CD4-positive, CD25-positive, alpha-beta regulatory T cell (primary cell): ENCODE measurements around the gene STIL. TPM values are rescaled to one million over a fixed set of nuclear protein-coding genes. Genes with fewer than 3 reads are reported as not detected.

Experiments
- ATAC-seq, 2 donors: fragments of 150-1000 bp; cut with Tn5 transposase; one replicate each; pipeline ENCODE4 v1.10.0; 2021; ENCODE audit warnings: low read depth in 2 of 2, moderate number of reproducible peaks in 2 of 2, moderate library complexity in 1 of 2
- DNase-seq, 3 donors: peaks; one replicate each; pipeline versions ENCODE4 v3.0.0 to v3.0.0-alpha.2; 2012 to 2022; ENCODE audit warnings: mixed read lengths in 1 of 3
- H3K27ac ChIP-seq: one replicate; pipeline ENCODE4 v1.7.0; 2013; ENCODE audit warnings: mild to moderate bottlenecking, low read length; ENCODE audit not compliant: insufficient read depth, poor library complexity, severe bottlenecking
- H3K27me3 ChIP-seq: one replicate; pipeline ENCODE4 v1.7.0; 2013; ENCODE audit warnings: low read length; ENCODE audit not compliant: control insufficient read depth, insufficient read depth
- H3K36me3 ChIP-seq: one replicate; pipeline ENCODE4 v1.7.0; 2013; ENCODE audit warnings: mild to moderate bottlenecking, low read length, moderate library complexity; ENCODE audit not compliant: control insufficient read depth, insufficient read depth
- H3K4me1 ChIP-seq: 2 replicates; pipeline ENCODE4 v1.7.0; 2013; ENCODE audit warnings: mild to moderate bottlenecking, low read length; ENCODE audit not compliant: insufficient read depth, control insufficient read depth, poor library complexity, severe bottlenecking
- H3K4me3 ChIP-seq: one replicate; pipeline ENCODE4 v1.7.0; 2013; ENCODE audit warnings: low read depth, mild to moderate bottlenecking, low read length, moderate library complexity
- H3K9me3 ChIP-seq, 2 experiments: 1 replicate in 1 of 2; 2 replicates in 1 of 2; pipeline ENCODE4 v1.7.0; 2013; ENCODE audit warnings: low read length in 2 of 2, mild to moderate bottlenecking in 1 of 2, moderate library complexity in 1 of 2; ENCODE audit not compliant: control insufficient read depth in 2 of 2
- H3K27ac Mint-ChIP-seq, 3 donors: one replicate each; pipeline ENCODE4 v1.8.0; 2020 to 2022; ENCODE audit warnings: mild to moderate bottlenecking in 3 of 3, mixed read lengths in 3 of 3, moderate library complexity in 2 of 3
- H3K27me3 Mint-ChIP-seq: one replicate; pipeline ENCODE4 v1.8.0; 2022; ENCODE audit warnings: mild to moderate bottlenecking, mixed read lengths
- H3K36me3 Mint-ChIP-seq: one replicate; pipeline ENCODE4 v1.8.0; 2020; ENCODE audit warnings: mixed read lengths
- H3K4me1 Mint-ChIP-seq, 4 donors: one replicate each; pipeline ENCODE4 v1.8.0; 2020 to 2022; ENCODE audit warnings: mixed read lengths in 4 of 4, mild to moderate bottlenecking in 1 of 4
- H3K4me3 Mint-ChIP-seq, 4 donors: one replicate each; pipeline ENCODE4 v1.8.0; 2020 to 2022; ENCODE audit warnings: mild to moderate bottlenecking in 4 of 4, mixed read lengths in 4 of 4, moderate library complexity in 3 of 4
- H3K9me3 Mint-ChIP-seq, 7 donors: one replicate each; pipeline ENCODE4 v1.8.0; 2020 to 2022; ENCODE audit warnings: mixed read lengths in 7 of 7, mild to moderate bottlenecking in 3 of 7, moderate library complexity in 2 of 7
- polyA plus RNA-seq, 4 donors: library from polyadenylated mRNA; unstranded; fragments of 300-500 nt; fragmentation: Illumina TruSeq; gene quantifications; one replicate each; pipeline ENCODE4 v1.2.3, GENCODE V29; 2021
- total RNA-seq: library from RNA; stranded (reverse); gene quantifications from one replicate; pipeline ENCODE4 v1.2.3, GENCODE V29; 2022

Gene STIL
- total and polyA plus RNA-seq, 5 donors from 2014 or later: 0.64 to 5.1 (median 0.92) TPM

DNA sequence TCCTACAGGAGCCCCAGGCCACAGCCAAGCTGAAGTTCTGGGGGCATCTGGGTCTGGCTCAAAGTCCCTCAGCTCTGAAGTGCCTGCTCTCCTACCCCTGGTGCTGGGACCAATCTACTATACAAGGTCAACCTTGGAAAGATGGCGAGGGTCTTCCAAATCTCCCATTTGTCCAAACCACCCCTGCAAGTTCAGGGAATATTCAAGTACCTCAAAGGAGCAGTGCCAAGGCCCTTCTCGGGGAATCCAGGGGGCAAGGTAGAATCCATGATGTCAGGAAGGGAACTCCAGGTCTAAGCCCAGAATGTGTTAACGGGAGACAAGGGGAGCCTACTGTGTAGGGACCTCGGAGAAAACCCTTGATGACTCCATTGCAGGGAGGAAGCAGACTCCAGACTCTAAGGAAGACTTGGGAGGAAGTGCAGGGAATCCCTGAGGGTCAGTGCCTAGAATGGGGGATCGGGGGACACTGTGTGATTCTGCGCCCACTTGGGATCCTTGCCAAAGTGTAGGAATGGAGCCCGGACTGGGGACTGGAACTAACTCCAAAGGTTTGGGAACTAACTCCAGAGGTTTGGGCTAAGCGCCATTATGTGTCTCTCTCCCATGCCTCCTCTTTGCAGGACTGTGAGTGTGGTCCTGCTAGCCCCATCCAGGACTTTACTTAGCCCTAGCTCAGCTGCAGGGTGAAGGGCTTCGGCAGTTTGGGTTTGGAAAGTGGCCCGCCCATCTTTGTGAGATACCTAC, 90.6 kb downstream of the STIL start:
- Histone ChIP-seq H3K9me3 (no peaks in the 10 kb centered on the region), H3K36me3 (no peaks in the 10 kb centered on the region), H3K27me3 (peaks cover 49% of the 10 kb centered on the region), H3K27ac (no peak overlapping the region), H3K4me3 (no peak overlapping the region), H3K4me1 (peaks cover 14% of the 10 kb centered on the region)
- no peak for ATAC-seq
- no peak overlapping the region for H3K27ac Mint-ChIP-seq
- peaks cover 0 to 10% (median 5%) of the 10 kb centered on the region in 4 donors for H3K4me1 Mint-ChIP-seq
- peaks cover 33% of the 10 kb centered on the region for H3K27me3 Mint-ChIP-seq
- DNase-seq: no peak
- no peaks in the 10 kb centered on the region for H3K36me3 Mint-ChIP-seq
- H3K9me3 Mint-ChIP-seq: peaks cover 0 to 2% (median 0%) of the 10 kb centered on the region in 7 donors
- H3K4me3 Mint-ChIP-seq: no peak overlapping the region

DNA sequence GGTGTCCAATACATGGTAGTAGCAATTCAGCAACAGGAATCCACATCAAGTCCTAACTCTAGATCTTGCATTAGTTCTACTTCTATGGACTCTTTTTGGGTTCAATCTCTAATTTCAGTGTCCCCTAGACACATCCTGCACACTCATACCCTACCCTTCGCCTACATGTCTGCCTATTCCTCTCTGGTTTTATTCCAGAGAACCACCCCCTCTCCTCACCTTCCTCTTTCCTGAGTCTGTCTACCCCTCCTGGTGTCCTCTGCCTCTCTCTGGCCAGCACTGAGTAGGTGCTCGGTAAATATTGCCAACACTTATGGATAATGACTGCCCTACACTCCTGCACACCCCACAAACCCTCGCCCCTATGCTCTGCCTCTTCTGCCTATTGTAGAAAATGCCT, 91.5 kb downstream of the STIL start:
- H3K4me1 Mint-ChIP-seq: peaks cover 0 to 6% (median 5%) of the 10 kb centered on the region in 4 donors

DNA sequence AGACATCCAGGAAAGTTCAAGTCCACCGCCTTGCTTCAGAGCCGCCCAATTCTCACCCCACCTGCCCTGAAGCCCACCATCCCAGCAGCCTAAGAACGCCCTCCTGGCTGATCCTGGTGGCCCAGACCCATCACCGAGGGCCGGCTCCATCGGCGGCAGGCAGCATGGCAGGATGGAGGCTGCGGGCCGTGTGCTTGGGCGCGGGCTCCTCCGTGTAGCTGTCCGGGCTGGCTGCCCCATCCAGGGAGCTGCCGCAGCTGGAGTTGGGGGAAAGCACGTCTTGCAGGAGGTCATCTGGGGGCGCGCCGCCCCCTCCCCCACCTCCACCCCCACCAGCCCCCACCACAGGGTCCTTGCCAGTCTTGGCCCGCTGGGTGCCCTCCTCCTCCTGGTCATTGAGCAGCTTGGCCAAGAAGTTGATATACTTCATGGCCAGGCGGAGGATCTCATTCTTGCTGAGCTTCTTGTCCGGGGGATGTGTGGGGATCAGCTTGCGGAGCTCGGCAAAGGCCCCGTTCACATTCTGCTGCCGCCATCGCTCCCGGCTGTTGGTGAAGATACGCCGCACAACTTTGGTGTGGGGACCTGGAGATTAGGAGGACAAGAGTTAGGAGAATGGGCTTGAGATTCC, 94.2 kb downstream of the STIL start:
- no peak for DNase-seq
- peaks cover 22% of the 10 kb centered on the region for H3K27me3 ChIP-seq
- H3K9me3 ChIP-seq: no peaks in the 10 kb centered on the region
- no peak overlapping the region for H3K27ac ChIP-seq
- H3K36me3 ChIP-seq: no peaks in the 10 kb centered on the region
- Mint-ChIP-seq H3K4me3 (no peak overlapping the region), H3K27ac (no peak overlapping the region), H3K36me3 (no peaks in the 10 kb centered on the region), H3K27me3 (peaks cover 14% of the 10 kb centered on the region), H3K4me1 (no peaks in the 10 kb centered on the region), H3K9me3 (no peaks in the 10 kb centered on the region)
- H3K4me3 ChIP-seq: no peak overlapping the region
- ATAC-seq: no peak
- H3K4me1 ChIP-seq: peaks cover 2% of the 10 kb centered on the region

More for the DNA sequence above, 91.5 kb downstream of the STIL start:
- Histone ChIP-seq H3K4me1 (peaks cover 14% of the 10 kb centered on the region), H3K9me3 (no peaks in the 10 kb centered on the region), H3K27ac (no peak overlapping the region), H3K4me3 (no peak overlapping the region), H3K36me3 (no peaks in the 10 kb centered on the region), H3K27me3 (peaks cover 41% of the 10 kb centered on the region)
- no peak for DNase-seq
- H3K36me3 Mint-ChIP-seq: no peaks in the 10 kb centered on the region
- peaks cover 32% of the 10 kb centered on the region for H3K27me3 Mint-ChIP-seq
- H3K9me3 Mint-ChIP-seq: no peaks in the 10 kb centered on the region
- ATAC-seq: no peak
- no peak overlapping the region for H3K4me3 Mint-ChIP-seq
- H3K27ac Mint-ChIP-seq: no peak overlapping the region

- H3K4me1 Mint-ChIP-seq: no peaks in the 10 kb centered on the region
These were observed 94.9 kb downstream of the STIL start for GRCh38 chr1:47219001-47219400.

DNA sequence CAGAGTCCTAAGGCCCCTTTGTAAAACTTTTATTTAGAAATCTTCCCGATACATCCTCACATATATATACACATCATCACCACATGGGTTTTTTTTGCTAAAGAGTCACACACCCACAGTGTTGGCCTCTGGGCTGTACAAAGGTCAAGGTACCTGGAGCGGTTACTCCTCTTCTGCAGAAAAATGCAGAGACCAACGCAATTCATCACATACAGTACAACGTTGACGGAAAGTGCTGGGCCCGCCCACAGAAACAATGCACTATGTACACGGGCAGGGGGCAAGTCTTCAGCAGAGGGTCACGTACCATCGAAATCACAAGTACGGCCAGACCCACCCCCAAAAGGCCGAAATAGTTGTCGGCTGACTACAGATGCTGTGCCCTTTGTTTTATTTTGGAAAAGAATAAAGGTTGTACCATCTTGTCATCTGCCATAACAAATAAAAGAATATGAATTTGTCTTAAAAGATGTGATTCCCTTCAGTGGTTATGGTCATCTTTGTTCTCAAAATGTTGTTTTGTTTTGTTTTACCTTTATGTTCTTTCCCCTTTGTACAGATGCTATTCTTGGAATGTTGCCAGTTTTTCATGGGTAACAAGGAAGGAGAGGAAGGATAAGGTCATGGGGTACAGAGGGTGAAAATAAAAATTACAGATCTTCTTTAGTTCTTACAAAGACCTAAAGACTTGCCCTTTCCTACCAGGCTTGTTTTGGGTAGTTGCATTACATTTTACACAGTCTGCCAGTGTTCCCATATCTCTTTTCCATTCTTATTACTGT, 97.5 kb downstream of the STIL start:
- Mint-ChIP-seq H3K36me3 (no peaks in the 10 kb centered on the region), H3K4me3 (no peak overlapping the region), H3K27me3 (peaks cover 14% of the 10 kb centered on the region), H3K4me1 (no peaks in the 10 kb centered on the region), H3K9me3 (no peaks in the 10 kb centered on the region), H3K27ac (no peak overlapping the region)
- Histone ChIP-seq H3K9me3 (no peaks in the 10 kb centered on the region), H3K27me3 (no peaks in the 10 kb centered on the region), H3K36me3 (no peaks in the 10 kb centered on the region), H3K4me3 (no peak overlapping the region), H3K27ac (no peak overlapping the region), H3K4me1 (no peaks in the 10 kb centered on the region)
- ATAC-seq: no peak
- no peak for DNase-seq

More at GRCh38 chr1:47219001-47219400, 94.9 kb downstream of the STIL start:
- no peak overlapping the region for H3K4me3 Mint-ChIP-seq
- no peaks in the 10 kb centered on the region for H3K36me3 ChIP-seq
- DNase-seq (no peak), ATAC-seq (no peak)
- H3K9me3 ChIP-seq: no peaks in the 10 kb centered on the region
- H3K27me3 Mint-ChIP-seq: peaks cover 14% of the 10 kb centered on the region
- no peaks in the 10 kb centered on the region for H3K9me3 Mint-ChIP-seq
- peaks cover 15% of the 10 kb centered on the region for H3K27me3 ChIP-seq
- H3K4me1 ChIP-seq: no peaks in the 10 kb centered on the region
- H3K36me3 Mint-ChIP-seq: no peaks in the 10 kb centered on the region
- H3K27ac ChIP-seq: no peak overlapping the region
- H3K27ac Mint-ChIP-seq: no peak overlapping the region
- H3K4me3 ChIP-seq: no peak overlapping the region

- no peaks in the 10 kb centered on the region for H3K9me3 ChIP-seq
- Mint-ChIP-seq H3K36me3 (no peaks in the 10 kb centered on the region), H3K9me3 (no peaks in the 10 kb centered on the region), H3K4me3 (no peak overlapping the region), H3K4me1 (no peaks in the 10 kb centered on the region), H3K27ac (no peak overlapping the region), H3K27me3 (peaks cover 8% of the 10 kb centered on the region)
- no peak overlapping the region for H3K4me3 ChIP-seq
- DNase-seq: no peak
- H3K27ac ChIP-seq: no peak overlapping the region
- H3K27me3 ChIP-seq: no peaks in the 10 kb centered on the region
- no peaks in the 10 kb centered on the region for H3K4me1 ChIP-seq
- ATAC-seq: no peak
- H3K36me3 ChIP-seq: no peaks in the 10 kb centered on the region
These were observed 98.2 kb downstream of the STIL start for GRCh38 chr1:47215713-47216112.

- no peaks in the 10 kb centered on the region for H3K36me3 ChIP-seq
- Mint-ChIP-seq H3K27ac (no peak overlapping the region), H3K4me3 (no peak overlapping the region), H3K27me3 (peaks cover 8% of the 10 kb centered on the region), H3K9me3 (no peaks in the 10 kb centered on the region), H3K36me3 (no peaks in the 10 kb centered on the region), H3K4me1 (no peaks in the 10 kb centered on the region)
- H3K9me3 ChIP-seq: no peaks in the 10 kb centered on the region
- H3K27me3 ChIP-seq: peaks cover 3% of the 10 kb centered on the region
- ATAC-seq (no peak), DNase-seq (no peak)
- no peak overlapping the region for H3K27ac ChIP-seq
- no peaks in the 10 kb centered on the region for H3K4me1 ChIP-seq
- no peak overlapping the region for H3K4me3 ChIP-seq
These were observed 99.4 kb downstream of the STIL start for GRCh38 chr1:47214549-47214948.
